Upper lobe of left lung (tissue), 6 donors: ENCODE measurements around the gene TRMT2B. TPM values are rescaled to one million over a fixed set of nuclear protein-coding genes. Genes with fewer than 3 reads are reported as not detected.
"Not testable (repeated sequence)": the region's sequence is repeated elsewhere in the genome, so short reads cannot be mapped to it uniquely, and the experiment has no call there.

Experiments
- ATAC-seq, 2 donors: fragments of 200-7000 bp; cut with Tn5 transposase; one replicate each; pipeline ENCODE4 v1.9.1; 2022; ENCODE audit warnings: mild to moderate bottlenecking in 2 of 2, moderate library complexity in 2 of 2; ENCODE audit not compliant: low FRiP score in 2 of 2
- DNase-seq, 2 donors: peaks; one replicate each; pipeline ENCODE4 v3.0.0-alpha.2; 2019 to 2020
- H3K27ac ChIP-seq, 4 donors: fragments of 200-600 bp; sonication (generic); one replicate each; pipeline ENCODE4 v1.5.1; 2016 to 2019
- H3K27me3 ChIP-seq, 4 donors: fragments of 200-600 bp; sonication (generic); one replicate each; pipeline ENCODE4 v1.5.1; 2017 to 2019
- H3K36me3 ChIP-seq, 4 donors: fragments of 200-600 bp; sonication (generic); one replicate each; pipeline ENCODE4 v1.5.1; 2016 to 2019
- H3K4me1 ChIP-seq, 4 donors: fragments of 200-600 bp; sonication (generic); one replicate each; pipeline ENCODE4 v1.5.1; 2018 to 2019
- H3K4me3 ChIP-seq, 4 donors: fragments of 200-600 bp; sonication (generic); one replicate each; pipeline ENCODE4 v1.5.1; 2017 to 2019; ENCODE audit warnings: mild to moderate bottlenecking in 2 of 4, moderate library complexity in 1 of 4
- H3K9me3 ChIP-seq, 4 donors: fragments of 200-600 bp; sonication (generic); one replicate each; pipeline ENCODE4 v1.5.1; 2018 to 2019
- EP300 ChIP-seq, 4 donors: sonication (generic); formaldehyde crosslinking; IDR thresholded peaks; one replicate each; pipeline ENCODE4 v1.5.1; 2017; ENCODE audit warnings: antibody characterized with exemption in 4 of 4, control low read depth in 2 of 4
- POLR2A ChIP-seq, 4 donors: fragments of 450-650 bp; IDR thresholded peaks; one replicate each; pipeline ENCODE4 v1.5.1; 2016 to 2017; ENCODE audit warnings: antibody characterized with exemption in 4 of 4, mild to moderate bottlenecking in 2 of 4
- POLR2AphosphoS5 ChIP-seq, 2 donors: sonication (generic); formaldehyde crosslinking; IDR thresholded peaks; one replicate each; pipeline ENCODE4 v1.5.1; 2017; ENCODE audit warnings: antibody characterized with exemption in 2 of 2
- WGBS, 2 donors: methylation state at CpG; one replicate each; pipeline ENCODE4 v1.1.5; 2017 to 2018; 5-methylcytosine and 5-hydroxymethylcytosine counted together
- total RNA-seq, 6 donors: library from RNA; depleted of rRNA in 4 of 6; stranded (reverse); fragments of >200 nt in 4 of 6; gene quantifications; one replicate each; pipeline versions ENCODE4 v1.1.0 to v1.2.1, GENCODE V29; 2016 to 2021
- TF ChIP-seq, protein P1 (sequence below), 6 experiments: fragments of 450-650 bp in 4 of 6; fragments of 200-600 bp in 2 of 6; sonication (generic) in 2 of 6; IDR thresholded peaks; one replicate each; pipeline ENCODE4 v1.5.1; 2016 to 2019; ENCODE audit warnings: antibody characterized with exemption in 6 of 6
- donor health status: DM: no; HTN: no; CAD: no; lungs with moderate emphysema.
- donor health status: DM: no; HTN: yes; CAD: no; lungs with severe emphysema.

The TRMT2B gene
- total RNA-seq, 6 donors from 2014 or later: 11.4 to 32.5 (median 19.9) TPM

DNA sequence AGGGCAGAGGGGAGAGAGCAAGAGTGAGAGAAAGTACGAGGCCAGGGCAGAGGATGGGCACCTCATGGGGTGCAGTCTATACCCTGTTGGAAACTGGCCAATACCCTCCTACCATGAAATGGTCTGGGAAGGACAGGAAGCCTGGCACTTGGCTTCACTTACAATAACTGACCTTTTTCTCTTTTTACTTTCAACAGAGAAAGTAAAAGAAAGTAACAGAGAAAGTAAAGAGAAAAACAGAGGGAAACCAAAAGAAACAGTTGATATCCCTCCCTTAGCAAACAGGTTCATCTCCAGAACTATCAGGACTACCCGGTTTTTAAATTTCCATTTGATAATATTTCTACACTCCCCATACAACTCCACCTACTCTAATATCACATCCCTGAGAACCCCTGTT lies 61.8 kb downstream of the TRMT2B start:
- 74 to 85% methylated on average over 2 of the region's 2 CpGs for WGBS, 2 donors
- Histone ChIP-seq H3K27me3 (no peaks in the 10 kb centered on the region), H3K27ac (no peak overlapping the region), H3K9me3 (no peaks in the 10 kb centered on the region), H3K36me3 (no peaks in the 10 kb centered on the region), H3K4me3 (no peak overlapping the region), H3K4me1 (peaks cover 0 to 5% (median 0%) of the 10 kb centered on the region in 4 donors)
- TF ChIP-seq EP300 (IDR thresholded peaks at IDR 0.05): no peak
- no peak for TF ChIP-seq POLR2AphosphoS5 (IDR thresholded peaks at IDR 0.05)
- TF ChIP-seq, protein P1, sequence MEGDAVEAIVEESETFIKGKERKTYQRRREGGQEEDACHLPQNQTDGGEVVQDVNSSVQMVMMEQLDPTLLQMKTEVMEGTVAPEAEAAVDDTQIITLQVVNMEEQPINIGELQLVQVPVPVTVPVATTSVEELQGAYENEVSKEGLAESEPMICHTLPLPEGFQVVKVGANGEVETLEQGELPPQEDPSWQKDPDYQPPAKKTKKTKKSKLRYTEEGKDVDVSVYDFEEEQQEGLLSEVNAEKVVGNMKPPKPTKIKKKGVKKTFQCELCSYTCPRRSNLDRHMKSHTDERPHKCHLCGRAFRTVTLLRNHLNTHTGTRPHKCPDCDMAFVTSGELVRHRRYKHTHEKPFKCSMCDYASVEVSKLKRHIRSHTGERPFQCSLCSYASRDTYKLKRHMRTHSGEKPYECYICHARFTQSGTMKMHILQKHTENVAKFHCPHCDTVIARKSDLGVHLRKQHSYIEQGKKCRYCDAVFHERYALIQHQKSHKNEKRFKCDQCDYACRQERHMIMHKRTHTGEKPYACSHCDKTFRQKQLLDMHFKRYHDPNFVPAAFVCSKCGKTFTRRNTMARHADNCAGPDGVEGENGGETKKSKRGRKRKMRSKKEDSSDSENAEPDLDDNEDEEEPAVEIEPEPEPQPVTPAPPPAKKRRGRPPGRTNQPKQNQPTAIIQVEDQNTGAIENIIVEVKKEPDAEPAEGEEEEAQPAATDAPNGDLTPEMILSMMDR (IDR thresholded peaks at IDR 0.05): no peak
- TF ChIP-seq POLR2A (IDR thresholded peaks at IDR 0.05): no peak
- DNase-seq (no peak), ATAC-seq (no peak)

DNA sequence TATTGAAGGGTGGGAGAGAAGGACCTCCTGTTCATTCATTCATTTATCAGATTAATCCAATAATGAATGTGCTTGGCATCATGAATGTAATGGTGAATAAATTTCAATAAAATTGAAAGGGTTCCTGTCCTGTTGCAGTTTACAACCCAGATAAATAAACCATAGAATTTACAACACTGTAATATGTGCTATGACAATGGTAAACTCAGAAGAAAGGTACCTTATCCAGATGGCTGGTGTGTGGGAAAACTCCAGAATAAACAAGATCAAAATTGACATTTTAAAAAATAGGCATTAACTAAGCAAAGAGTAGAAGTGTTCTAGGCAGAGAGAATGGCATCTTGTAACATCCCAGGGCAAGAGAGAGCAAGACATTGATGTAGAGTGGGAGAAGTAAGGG lies 67.1 kb downstream of the TRMT2B start:
- no peaks in the 10 kb centered on the region for H3K4me1 ChIP-seq
- TF ChIP-seq POLR2A (IDR thresholded peaks at IDR 0.05) (no peak), POLR2AphosphoS5 (IDR thresholded peaks at IDR 0.05) (no peak), EP300 (IDR thresholded peaks at IDR 0.05) (no peak)
- TF ChIP-seq, protein P1 (IDR thresholded peaks at IDR 0.05): no peak

DNA sequence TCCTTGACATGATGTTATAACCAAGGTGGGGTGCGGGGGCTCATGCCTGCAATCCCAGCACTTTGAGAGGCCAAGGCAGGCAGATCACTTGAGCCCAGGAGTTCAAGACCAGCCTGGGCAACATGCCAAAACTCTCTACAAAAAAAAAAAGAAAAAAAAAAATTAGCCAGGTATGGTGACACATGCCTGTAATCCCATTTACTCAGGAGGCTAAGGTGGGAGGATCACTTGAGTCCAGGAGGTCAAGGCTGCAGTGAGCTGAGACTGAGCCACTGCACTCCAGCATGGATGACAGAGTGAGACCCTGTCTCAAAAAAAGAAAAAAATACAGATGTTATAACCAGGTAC lies 70.4 kb downstream of the TRMT2B start:
- H3K4me1 ChIP-seq, H3K4me3 ChIP-seq, H3K27me3 ChIP-seq, DNase-seq, H3K36me3 ChIP-seq, H3K9me3 ChIP-seq, ATAC-seq, H3K27ac ChIP-seq: not testable (repeated sequence)
- 100% methylated on average over 1 of the region's 1 CpG; no CpG with 5 or more reads in 1 of the 2 donors for WGBS, 2 donors

More for the DNA sequence above, 67.1 kb downstream of the TRMT2B start:
- H3K27ac ChIP-seq: no peak overlapping the region
- ATAC-seq: no peak
- no peaks in the 10 kb centered on the region for H3K27me3 ChIP-seq
- H3K9me3 ChIP-seq: no peaks in the 10 kb centered on the region
- DNase-seq: no peak
- no peak overlapping the region for H3K4me3 ChIP-seq
- no peaks in the 10 kb centered on the region for H3K36me3 ChIP-seq

DNA sequence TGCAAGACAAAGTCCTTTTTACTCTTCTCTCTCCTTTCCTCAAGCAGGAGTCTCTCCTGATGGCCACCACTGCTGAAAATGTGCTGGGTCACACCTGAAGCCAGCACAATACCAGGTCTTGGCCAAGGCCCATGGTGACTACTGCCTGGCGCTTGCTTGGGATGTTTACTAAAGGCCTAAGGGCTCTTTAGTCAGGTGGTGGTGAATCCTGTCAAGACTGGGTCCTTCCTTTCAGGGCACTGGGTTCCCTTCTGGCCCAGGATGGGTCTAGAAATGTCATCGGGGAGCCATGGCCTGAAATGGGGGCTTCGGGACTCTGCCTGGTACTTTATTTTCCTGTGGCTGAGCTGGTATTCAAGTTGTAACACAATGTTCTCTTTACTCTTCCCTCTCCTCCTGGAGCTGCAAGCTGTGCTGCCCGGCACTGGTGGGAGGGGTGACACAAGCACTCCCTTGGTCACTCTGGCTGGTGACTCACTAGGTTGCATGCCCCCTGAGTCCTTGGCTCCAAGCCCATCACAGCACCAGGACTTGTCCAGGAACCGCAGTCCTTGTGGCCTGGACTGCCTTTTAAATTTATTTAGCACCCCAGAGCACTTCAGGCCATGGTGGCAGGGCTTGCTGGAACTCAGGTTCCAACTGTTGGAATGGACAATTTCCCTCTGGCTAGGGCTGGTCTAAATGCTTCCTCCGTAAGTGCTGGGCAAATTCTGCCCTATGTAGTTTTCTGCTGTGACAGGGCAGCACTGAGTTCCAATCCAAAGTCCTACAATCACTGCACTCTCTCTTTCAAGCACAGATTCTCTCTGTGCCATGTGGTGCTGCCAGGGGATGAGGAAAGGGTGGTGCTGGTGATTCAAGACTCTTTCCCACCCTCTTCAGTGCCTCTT lies 71.1 kb downstream of the TRMT2B start:
- peak in 1 of 2 donors; percentile 42 for ATAC-seq

DNA sequence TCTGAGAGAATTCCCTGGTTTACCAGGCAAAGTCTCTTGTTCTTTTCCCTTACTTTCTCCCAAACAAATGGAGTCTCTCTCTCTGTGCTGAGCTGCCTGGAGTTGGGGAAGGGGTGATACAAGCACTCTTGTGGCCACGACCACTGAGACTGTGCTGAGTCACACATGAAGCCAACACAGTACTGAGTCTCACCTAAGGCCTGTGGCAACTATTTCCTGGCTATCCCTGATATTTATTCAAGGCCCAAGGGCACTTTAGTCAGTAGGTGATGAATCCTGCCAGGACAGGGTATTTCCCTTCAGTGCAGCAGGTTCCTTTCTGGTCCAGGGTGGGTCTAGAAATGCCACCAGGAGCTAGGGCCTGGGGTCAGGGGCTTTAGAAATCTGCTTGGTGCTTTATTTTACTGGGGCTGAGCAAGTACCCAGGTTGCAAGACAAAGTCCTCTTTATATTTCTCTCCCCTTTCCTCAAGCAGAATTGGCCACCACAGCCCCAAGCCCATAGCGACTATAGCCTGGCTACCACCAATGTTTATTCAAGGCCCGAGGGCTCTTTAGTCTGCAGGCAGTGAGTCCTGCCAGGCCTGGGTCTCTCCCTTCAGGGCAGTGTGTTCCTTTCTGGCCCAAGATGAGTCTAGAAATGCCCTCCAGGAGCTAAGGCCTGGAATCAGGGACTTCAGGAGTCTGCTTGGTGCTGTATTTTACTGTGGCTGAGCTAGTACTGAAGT lies 71.9 kb downstream of the TRMT2B start:
- ATAC-seq (no peak), DNase-seq (peak in 1 of 2 donors; percentile 26)
- no peaks in the 10 kb centered on the region for H3K27me3 ChIP-seq
- TF ChIP-seq, protein P1 (IDR thresholded peaks at IDR 0.05): no peak
- TF ChIP-seq POLR2A (IDR thresholded peaks at IDR 0.05) (no peak), EP300 (IDR thresholded peaks at IDR 0.05) (no peak), POLR2AphosphoS5 (IDR thresholded peaks at IDR 0.05) (no peak)
- no peaks in the 10 kb centered on the region for H3K9me3 ChIP-seq
- no peak overlapping the region for H3K4me3 ChIP-seq
- H3K36me3 ChIP-seq: no peaks in the 10 kb centered on the region
- 67 to 92% methylated on average over 2 to 3 of the region's 3 CpGs for WGBS, 2 donors
- H3K27ac ChIP-seq: peak overlapping the region in 2 of 4 donors; percentile 4 to 49
- H3K4me1 ChIP-seq: no peaks in the 10 kb centered on the region

More for the DNA sequence above, 71.1 kb downstream of the TRMT2B start:
- no peaks in the 10 kb centered on the region for H3K27me3 ChIP-seq
- DNase-seq: peak in 1 of 2 donors; percentile 85
- 81 to 85% methylated on average over 5 to 6 of the region's 6 CpGs for WGBS, 2 donors
- H3K36me3 ChIP-seq: no peaks in the 10 kb centered on the region
- H3K4me1 ChIP-seq: no peaks in the 10 kb centered on the region
- H3K9me3 ChIP-seq: no peaks in the 10 kb centered on the region
- TF ChIP-seq POLR2A (IDR thresholded peaks at IDR 0.05): no peak
- TF ChIP-seq, protein P1 (IDR thresholded peaks at IDR 0.05): no peak
- peak in 1 of 4 donors; percentile 52 for TF ChIP-seq EP300 (IDR thresholded peaks at IDR 0.05)
- no peak for TF ChIP-seq POLR2AphosphoS5 (IDR thresholded peaks at IDR 0.05)
- no peak overlapping the region for H3K4me3 ChIP-seq
- H3K27ac ChIP-seq: peak overlapping the region in 2 of 4 donors; percentile 4 to 49
